HG03558 (cell line): Measurements from ENCODE around the gene GLS2.
A peak's percentile ranks its signal among the peaks of the same experiment; 100 is the strongest.
"Not testable (repeated sequence)": the region's sequence is repeated elsewhere in the genome, so short reads cannot be mapped to it uniquely, and the experiment has no call there.

Experiments used
- ATAC-seq: cut with Tn5 transposase; IDR thresholded peaks from one replicate; pipeline ENCODE4 v1.9.1; 2021; ENCODE audit warnings: moderate number of reproducible peaks; ENCODE audit not compliant: unreplicated experiment; ENCODE audit errors: extremely low read depth

GLS2 gene

DNA sequence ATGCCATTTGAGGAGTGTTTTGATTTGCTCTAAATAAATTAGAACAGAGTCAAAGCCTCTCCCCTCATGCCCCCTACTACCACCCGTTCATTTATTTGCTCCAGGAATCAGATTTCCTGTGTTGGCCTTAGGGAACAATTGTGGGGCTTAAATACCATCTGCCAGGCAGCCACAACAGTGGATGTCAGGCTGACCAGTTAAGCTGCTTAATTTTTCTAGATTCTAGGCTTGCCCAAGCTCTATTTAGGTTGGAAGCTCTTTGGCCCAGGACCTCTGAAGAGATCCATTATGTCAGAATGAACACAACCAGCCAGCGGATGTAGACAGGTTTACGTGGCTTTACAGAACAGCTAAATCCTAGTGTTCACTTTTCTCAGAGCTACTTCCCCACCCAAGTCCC lies 37.7 kb downstream of the GLS2 start:
- ATAC-seq, result no peak

GRCh38 chr12:56449622-56449984 lies 38.4 kb downstream of the GLS2 start:
- no peak for ATAC-seq

DNA sequence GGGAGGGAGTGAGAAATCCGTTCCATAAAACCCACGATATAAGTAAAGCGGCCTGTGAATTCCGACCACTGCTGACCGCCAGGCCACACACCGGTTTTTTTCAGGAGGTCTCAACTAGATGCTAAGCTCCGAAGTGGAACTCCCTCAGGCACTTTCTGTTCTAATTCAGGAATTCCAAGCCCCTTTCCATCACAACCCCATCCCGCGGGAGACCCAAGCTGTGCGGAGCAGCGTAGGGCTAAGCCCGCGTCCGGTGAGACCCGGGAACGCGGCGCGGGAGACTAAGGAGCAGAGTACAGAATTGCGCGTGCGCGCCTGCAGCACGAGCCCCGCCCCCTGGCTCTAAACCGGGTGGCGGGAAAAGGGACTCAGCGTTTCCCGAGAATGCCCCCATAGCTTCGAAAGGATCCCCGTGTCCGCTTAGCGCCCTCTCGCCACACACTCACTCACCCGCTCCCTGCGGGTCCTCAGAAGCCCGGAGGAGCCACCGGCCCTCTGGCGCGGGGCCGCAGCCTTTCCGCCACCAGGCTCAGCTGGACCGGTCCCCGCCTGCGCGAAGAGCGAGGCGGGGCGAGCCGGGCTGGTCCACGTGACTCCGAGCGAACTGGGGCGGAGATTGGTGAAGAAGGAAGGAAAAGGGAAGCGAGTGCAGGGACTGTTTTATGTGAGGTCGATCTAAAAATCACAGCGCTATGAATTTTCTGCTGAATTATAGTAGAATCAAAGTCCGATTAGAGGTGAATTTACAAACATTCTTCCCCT lies 38.9 kb downstream of the GLS2 start, which contains the start of gene TIMELESS:
TIMELESS (minus strand) TSS at position 567 of the 762 bp plus-strand sequence. CDS start 15,256 bp downstream, outside the sequence.
- ATAC-seq, result peak; percentile 82

- not testable (repeated sequence) for ATAC-seq
Observed at GRCh38 chr12:56443208-56443607, 44.8 kb downstream of the GLS2 start.

DNA sequence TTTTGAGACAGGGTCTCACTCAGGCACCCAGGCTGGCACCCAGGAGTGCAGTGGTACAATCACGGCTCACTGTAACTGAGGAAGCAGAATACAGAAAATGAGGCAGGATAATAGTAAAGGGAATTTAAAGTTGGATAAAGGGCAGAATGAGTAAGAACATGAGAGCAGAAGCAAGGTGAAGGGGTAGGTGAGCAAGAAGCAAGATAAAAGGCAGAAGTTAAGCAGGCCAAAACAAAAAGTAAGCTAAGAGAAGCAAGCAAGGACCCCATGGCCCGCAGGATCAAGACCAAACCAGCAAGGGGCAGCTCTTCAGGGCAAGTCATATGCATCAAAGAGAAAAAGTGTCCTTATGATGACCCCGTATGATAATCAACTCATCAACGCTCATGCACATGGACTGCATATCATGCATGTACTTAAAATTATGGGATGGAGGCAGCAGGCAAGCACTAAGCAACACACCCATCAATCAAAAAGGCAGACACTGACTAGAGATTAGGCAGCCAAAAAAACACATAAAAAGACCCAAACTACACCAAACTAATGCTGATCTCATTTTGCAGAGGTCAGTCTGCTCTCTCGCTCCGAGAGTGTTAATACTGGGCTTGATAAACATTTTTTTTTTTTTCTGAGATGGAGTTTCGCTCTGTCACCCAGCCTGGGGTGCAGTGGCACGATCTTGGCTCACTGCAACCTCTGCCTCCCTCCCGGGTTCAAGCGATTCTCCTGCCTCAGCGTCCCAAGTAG lies 50.4 kb downstream of the GLS2 start:
- ATAC-seq, result no peak

DNA sequence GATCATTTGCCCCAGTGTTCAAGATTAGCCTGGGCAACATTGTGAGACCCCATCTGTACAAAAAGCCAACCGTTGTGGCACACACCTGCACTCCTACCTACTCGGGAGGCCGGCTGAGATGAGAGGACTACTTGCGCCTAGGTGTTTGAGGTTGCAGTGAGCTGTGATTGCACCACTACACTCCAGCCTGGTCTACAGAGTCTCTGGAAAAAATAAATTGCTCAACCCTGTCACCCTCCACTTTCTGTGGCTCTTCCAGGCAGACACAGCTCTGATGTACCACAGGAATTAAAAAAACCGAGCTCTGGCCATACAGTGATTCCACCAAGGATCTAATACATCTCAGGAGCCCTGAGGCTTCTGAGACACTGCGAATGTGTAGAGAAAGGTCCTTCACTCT lies 53.1 kb downstream of the GLS2 start:
- no peak for ATAC-seq

DNA sequence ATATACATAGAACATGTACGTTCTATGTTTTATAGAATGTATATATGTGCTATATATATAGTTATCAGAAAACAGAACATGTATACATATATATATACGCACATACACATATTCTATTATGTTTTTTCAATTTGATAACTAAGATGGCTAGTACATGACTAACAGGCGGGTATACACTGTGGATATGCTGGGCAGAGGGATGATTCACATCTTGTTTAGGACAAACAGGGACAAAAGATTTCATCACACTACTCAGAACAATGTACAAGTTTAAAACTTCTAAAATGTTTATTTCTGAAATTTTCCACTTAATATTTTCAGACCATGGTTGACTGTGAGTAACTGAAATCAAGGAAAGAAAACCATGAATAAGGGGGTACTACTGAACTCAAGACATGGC lies 56.1 kb downstream of the GLS2 start:
- ATAC-seq, result no peak

DNA sequence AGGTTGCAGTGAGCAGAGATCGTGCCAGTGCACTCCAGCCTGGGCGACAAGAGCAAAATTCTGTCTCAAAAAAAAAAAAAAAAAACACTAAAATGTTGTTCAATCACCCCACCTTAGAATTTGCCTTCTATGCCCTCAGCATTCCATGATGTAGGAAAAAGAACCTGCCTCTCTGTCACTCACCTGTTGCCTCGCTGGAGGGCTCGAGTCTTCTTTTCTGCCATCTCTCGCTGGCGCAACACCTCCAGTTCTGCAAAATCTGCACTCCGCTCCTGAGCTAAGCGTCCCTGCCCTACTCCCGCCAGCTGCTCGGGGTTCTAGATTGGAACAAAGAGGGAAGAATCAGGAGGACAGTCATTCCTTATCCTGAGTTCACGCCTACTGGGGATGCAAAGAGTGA lies 56.7 kb downstream of the GLS2 start:
- ATAC-seq, result no peak

- no peak for ATAC-seq
Observed at GRCh38 chr12:56425940-56426438, 62.0 kb downstream of the GLS2 start.

DNA sequence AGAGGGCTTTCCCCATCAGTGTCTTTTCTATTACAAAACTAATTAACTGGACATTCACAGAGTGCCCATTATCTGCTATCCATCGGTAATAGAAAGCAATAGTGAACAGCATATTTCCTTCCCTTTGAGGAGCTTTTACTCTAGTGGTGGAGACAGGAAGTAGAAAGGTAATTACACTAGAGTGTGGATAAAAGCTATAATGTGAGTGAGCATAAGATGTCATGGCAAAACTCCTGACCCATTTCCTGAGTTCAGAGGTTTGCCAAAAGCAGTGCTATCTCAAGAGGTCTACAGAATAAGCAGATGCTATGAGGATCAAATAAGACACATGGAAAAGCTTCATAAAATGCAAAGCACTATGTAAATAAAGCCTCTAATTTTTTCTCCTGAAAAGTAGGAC lies 62.8 kb downstream of the GLS2 start:
- ATAC-seq, result no peak
